IMR-90 (cell line): ENCODE measurements around the gene TREML2. TPM values are rescaled to one million over a fixed set of nuclear protein-coding genes. Genes with fewer than 3 reads are reported as not detected.

Experiments
- ATAC-seq: fragments of 200-7000 bp; cut with Tn5 transposase; 2 replicates; pipeline ENCODE4 v1.9.1; 2020; ENCODE audit warnings: low read depth, mild to moderate bottlenecking, moderate library complexity
- BruUV-seq: library from RNA; stranded (reverse); fragments of 400-500 nt; replicated peaks from 2 replicates; lab custom pipeline; 2021; lab: Mats Ljungman, UMichigan
- CTCF ChIA-PET: fragments of 300-600 bp; formaldehyde crosslinking; extraction: SDS; loops from one replicate; lab custom pipeline; 2021; ENCODE audit warnings: antibody characterized with exemption; lab: Yijun Ruan, JAX
- POLR2A ChIA-PET: fragments of 300-600 bp; sonication (Branson Sonifier 250); formaldehyde crosslinking; loops from one replicate; lab custom pipeline; 2022; ENCODE audit warnings: antibody characterized with exemption; ENCODE audit not compliant: unreplicated experiment; lab: Charles Lee
- DNase-seq: peaks from one replicate; pipeline ENCODE4 v3.0.0; 2013
- H2AFZ ChIP-seq: replicated peaks from 2 replicates; pipeline ENCODE3; 2013; ENCODE audit warnings: low read length, mild to moderate bottlenecking; ENCODE audit not compliant: poor library complexity
- H2AK5ac ChIP-seq: 2 replicates; pipeline ENCODE4 v1.6.1; 2013; ENCODE audit warnings: low read depth, low read length, inconsistent platforms
- H2AK9ac ChIP-seq: replicated peaks from 2 replicates; pipeline ENCODE3; 2013; ENCODE audit warnings: mild to moderate bottlenecking, low read depth, low read length, moderate library complexity; ENCODE audit not compliant: poor library complexity
- H2BK120ac ChIP-seq: 2 replicates; pipeline ENCODE4 v1.6.1; 2013; ENCODE audit warnings: low read depth, low read length, inconsistent platforms
- H2BK15ac ChIP-seq: 3 replicates; pipeline ENCODE4 v1.6.1; 2013; ENCODE audit warnings: low read depth, low read length, inconsistent platforms
- H2BK20ac ChIP-seq: 2 replicates; pipeline ENCODE4 v1.6.1; 2013; ENCODE audit warnings: low read depth, mild to moderate bottlenecking, inconsistent platforms, low read length, moderate library complexity
- H2BK5ac ChIP-seq: 2 replicates; pipeline ENCODE4 v1.6.1; 2013; ENCODE audit warnings: mild to moderate bottlenecking, low read depth, low read length, inconsistent platforms; ENCODE audit not compliant: poor library complexity, severe bottlenecking
- H3K14ac ChIP-seq: replicated peaks from 2 replicates; pipeline ENCODE4 v1.6.1; 2013; ENCODE audit warnings: low read depth, low read length, inconsistent platforms
- H3K18ac ChIP-seq: 2 replicates; pipeline ENCODE4 v1.6.1; 2013; ENCODE audit warnings: low read depth, low read length, control low read depth
- H3K23ac ChIP-seq: 2 replicates; pipeline ENCODE4 v1.6.1; 2013; ENCODE audit warnings: low read depth, low read length, inconsistent platforms
- H3K27ac ChIP-seq: 2 replicates; pipeline ENCODE4 v1.5.1; 2013; ENCODE audit warnings: mild to moderate bottlenecking, control low read depth, low read length; ENCODE audit not compliant: insufficient read depth
- H3K27me3 ChIP-seq: 2 replicates; pipeline ENCODE4 v1.6.1; 2013; ENCODE audit warnings: low read length; ENCODE audit not compliant: control insufficient read depth, insufficient read depth
- H3K36me3 ChIP-seq: 2 replicates; pipeline ENCODE4 v1.6.1; 2013; ENCODE audit warnings: low read length, mixed read lengths; ENCODE audit not compliant: control insufficient read depth, insufficient read depth
- H3K4ac ChIP-seq: 2 replicates; pipeline ENCODE4 v1.6.1; 2013; ENCODE audit warnings: low read depth, low read length, inconsistent platforms
- H3K4me1 ChIP-seq: 2 replicates; pipeline ENCODE4 v1.6.1; 2013; ENCODE audit warnings: low read length, mixed read lengths; ENCODE audit not compliant: control insufficient read depth, insufficient read depth
- H3K4me2 ChIP-seq: 2 replicates; pipeline ENCODE4 v1.6.1; 2013; ENCODE audit warnings: low read depth, mild to moderate bottlenecking, control low read depth, low read length, moderate library complexity
- H3K4me3 ChIP-seq: 2 replicates; pipeline ENCODE4 v1.5.1; 2013; ENCODE audit warnings: low read depth, mild to moderate bottlenecking, control low read depth, low read length, moderate library complexity; ENCODE audit not compliant: insufficient read depth
- H3K56ac ChIP-seq: 2 replicates; pipeline ENCODE4 v1.6.1; 2013; ENCODE audit warnings: low read length, inconsistent platforms; ENCODE audit not compliant: insufficient read depth; ENCODE audit errors: extremely low read depth
- H3K79me1 ChIP-seq, 2 experiments: 2 replicates each; pipeline ENCODE4 v1.6.1; 2013; ENCODE audit warnings: low read length in 2 of 2, inconsistent platforms in 1 of 2, low read depth in 1 of 2
- H3K9ac ChIP-seq: 2 replicates; pipeline ENCODE4 v1.6.1; 2013; ENCODE audit warnings: low read depth, low read length, control low read depth
- H3K9me1 ChIP-seq: 2 replicates; pipeline ENCODE4 v1.6.1; 2013; ENCODE audit warnings: low read length, inconsistent platforms; ENCODE audit not compliant: insufficient read depth
- H3K9me3 ChIP-seq: 2 replicates; pipeline ENCODE4 v1.6.1; 2013; ENCODE audit warnings: low read length; ENCODE audit not compliant: control insufficient read depth, insufficient read depth
- H4K20me1 ChIP-seq: 2 replicates; pipeline ENCODE4 v1.6.1; 2013; ENCODE audit warnings: low read length, inconsistent platforms; ENCODE audit not compliant: insufficient read depth
- H4K5ac ChIP-seq: 2 replicates; pipeline ENCODE4 v1.6.1; 2013; ENCODE audit warnings: mild to moderate bottlenecking, low read depth, low read length, control low read depth
- H4K8ac ChIP-seq, 2 experiments: 2 replicates each; pipeline ENCODE4 v1.6.1; 2013; ENCODE audit warnings: low read depth in 2 of 2, low read length in 2 of 2, control low read depth in 1 of 2, inconsistent platforms in 1 of 2
- H4K91ac ChIP-seq: 2 replicates; pipeline ENCODE4 v1.6.1; 2013; ENCODE audit warnings: low read depth, low read length, inconsistent platforms; ENCODE audit not compliant: insufficient read depth
- BHLHE40 ChIP-seq: fragments of 150-350 bp; IDR thresholded peaks from 2 replicates; pipeline ENCODE4 v1.6.1; 2016; ENCODE audit warnings: mild to moderate bottlenecking, low read depth, low read length
- CEBPB ChIP-seq: IDR thresholded peaks from 2 replicates; pipeline ENCODE4 v1.6.1; 2012; ENCODE audit warnings: low read depth, low read length, improper control_type of control experiment
- CHD1 ChIP-seq: IDR thresholded peaks from 2 replicates; pipeline ENCODE4 v1.6.1; 2012; ENCODE audit warnings: low read depth, low read length, improper control_type of control experiment
- FOS ChIP-seq: fragments of 150-350 bp; IDR thresholded peaks from 2 replicates; pipeline ENCODE4 v1.6.1; 2016; ENCODE audit warnings: low read depth, low read length
- MAFK ChIP-seq: IDR thresholded peaks from 2 replicates; pipeline ENCODE4 v1.6.1; 2012; ENCODE audit warnings: low read depth, low read length, improper control_type of control experiment
- MAZ ChIP-seq: IDR thresholded peaks from 2 replicates; pipeline ENCODE4 v1.6.1; 2012; ENCODE audit warnings: low read depth, mild to moderate bottlenecking, low read length, improper control_type of control experiment, moderate library complexity, borderline replicate concordance
- MXI1 ChIP-seq: IDR thresholded peaks from 2 replicates; pipeline ENCODE4 v1.6.1; 2012; ENCODE audit warnings: low read depth, mild to moderate bottlenecking, low read length, moderate library complexity, borderline replicate concordance
- NFE2L2 ChIP-seq: fragments of 150-350 bp; IDR thresholded peaks from 2 replicates; pipeline ENCODE4 v1.6.1; 2016; ENCODE audit warnings: low read depth, mild to moderate bottlenecking, low read length
- POLR2A ChIP-seq: IDR thresholded peaks from 2 replicates; pipeline ENCODE4 v1.6.1; 2012; ENCODE audit warnings: mild to moderate bottlenecking, low read depth, low read length
- RAD21 ChIP-seq: IDR thresholded peaks from 2 replicates; pipeline ENCODE4 v1.6.1; 2012; ENCODE audit warnings: low read length, improper control_type of control experiment
- RCOR1 ChIP-seq: IDR thresholded peaks from 2 replicates; pipeline ENCODE4 v1.6.1; 2012; ENCODE audit warnings: mild to moderate bottlenecking, low read length, improper control_type of control experiment; ENCODE audit not compliant: insufficient replicate concordance
- RFX5 ChIP-seq: IDR thresholded peaks from 2 replicates; pipeline ENCODE4 v1.8.0; 2012; ENCODE audit warnings: low read depth, mild to moderate bottlenecking, low read length, moderate library complexity
- SMC3 ChIP-seq: fragments of 150-350 bp; IDR thresholded peaks from 2 replicates; pipeline ENCODE4 v1.6.1; 2016; ENCODE audit warnings: low read depth, mild to moderate bottlenecking, antibody characterized with exemption, low read length, moderate library complexity
- USF2 ChIP-seq: fragments of 150-350 bp; IDR thresholded peaks from 2 replicates; pipeline ENCODE4 v1.6.1; 2017; ENCODE audit warnings: mild to moderate bottlenecking, antibody characterized with exemption, low read length, low read depth
- WGBS, 2 experiments: methylation state at CpG; one replicate each; pipeline versions ENCODE4 v1.1.5 to v1.1.7; 2013; ENCODE audit warnings: missing lambda C conversion rate in 2 of 2; ENCODE audit not compliant: insufficient read length in 1 of 2; ENCODE audit errors: extremely low coverage in 2 of 2; 5-methylcytosine and 5-hydroxymethylcytosine counted together
- dilution Hi-C: fragments of 300-500 bp; cut with HindIII; formaldehyde crosslinking; loops from one replicate; pipeline ENCODE4 v1.14.3; 2018; ENCODE audit warnings: low sequenced_read_pairs; ENCODE audit not compliant: unreplicated experiment
- in situ Hi-C: fragments of 300-500 bp; cut with MboI; formaldehyde crosslinking; loops from 3 replicates; pipeline ENCODE4 v1.14.3; 2019; ENCODE audit warnings: low sequenced_read_pairs, inconsistent platforms, mixed read lengths
- intact Hi-C: fragments of 100-400 bp; cut with micrococcal nuclease; formaldehyde crosslinking; loops from 2 replicates; pipeline ENCODE4 v1.10.0; 2022
- polyA plus RNA-seq, 3 experiments: library from polyadenylated mRNA; depleted of rRNA; stranded (reverse); fragments of >200 nt; gene quantifications; 2 replicates each; pipeline ENCODE4 v1.2.3, GENCODE V29; 2012; ENCODE audit warnings: low replicate concordance in 1 of 3
- total RNA-seq: library from RNA; depleted of rRNA; stranded (reverse); fragments of >200 nt; gene quantifications from 2 replicates; pipeline ENCODE4 v1.2.3, GENCODE V29; 2012
- TF ChIP-seq, protein P1 (sequence below): conservative IDR thresholded peaks from 2 replicates; pipeline ENCODE4 v1.5.1; 2012; ENCODE audit warnings: mild to moderate bottlenecking, low read depth, low read length, improper control_type of control experiment
- TF ChIP-seq, protein P2 (sequence below): fragments of 150-350 bp; IDR thresholded peaks from 2 replicates; pipeline ENCODE4 v1.6.1; 2016; ENCODE audit warnings: low read depth, mild to moderate bottlenecking, low read length, moderate library complexity, borderline replicate concordance

The TREML2 gene
- total and polyA plus RNA-seq, 2 of the 4 experiments (the other 2 are of a cell fraction), result not detected

- H2AFZ ChIP-seq, result no peak overlapping the region
- TF ChIP-seq, protein P1, sequence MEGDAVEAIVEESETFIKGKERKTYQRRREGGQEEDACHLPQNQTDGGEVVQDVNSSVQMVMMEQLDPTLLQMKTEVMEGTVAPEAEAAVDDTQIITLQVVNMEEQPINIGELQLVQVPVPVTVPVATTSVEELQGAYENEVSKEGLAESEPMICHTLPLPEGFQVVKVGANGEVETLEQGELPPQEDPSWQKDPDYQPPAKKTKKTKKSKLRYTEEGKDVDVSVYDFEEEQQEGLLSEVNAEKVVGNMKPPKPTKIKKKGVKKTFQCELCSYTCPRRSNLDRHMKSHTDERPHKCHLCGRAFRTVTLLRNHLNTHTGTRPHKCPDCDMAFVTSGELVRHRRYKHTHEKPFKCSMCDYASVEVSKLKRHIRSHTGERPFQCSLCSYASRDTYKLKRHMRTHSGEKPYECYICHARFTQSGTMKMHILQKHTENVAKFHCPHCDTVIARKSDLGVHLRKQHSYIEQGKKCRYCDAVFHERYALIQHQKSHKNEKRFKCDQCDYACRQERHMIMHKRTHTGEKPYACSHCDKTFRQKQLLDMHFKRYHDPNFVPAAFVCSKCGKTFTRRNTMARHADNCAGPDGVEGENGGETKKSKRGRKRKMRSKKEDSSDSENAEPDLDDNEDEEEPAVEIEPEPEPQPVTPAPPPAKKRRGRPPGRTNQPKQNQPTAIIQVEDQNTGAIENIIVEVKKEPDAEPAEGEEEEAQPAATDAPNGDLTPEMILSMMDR, result no peak
- no peak for TF ChIP-seq MXI1
- TF ChIP-seq FOS, result no peak
- no peak for TF ChIP-seq NFE2L2
- no peak for TF ChIP-seq BHLHE40
- TF ChIP-seq RFX5, result no peak
- no peak for TF ChIP-seq USF2
- TF ChIP-seq CHD1, result no peak
- no peak for TF ChIP-seq RCOR1
- TF ChIP-seq, protein P2, sequence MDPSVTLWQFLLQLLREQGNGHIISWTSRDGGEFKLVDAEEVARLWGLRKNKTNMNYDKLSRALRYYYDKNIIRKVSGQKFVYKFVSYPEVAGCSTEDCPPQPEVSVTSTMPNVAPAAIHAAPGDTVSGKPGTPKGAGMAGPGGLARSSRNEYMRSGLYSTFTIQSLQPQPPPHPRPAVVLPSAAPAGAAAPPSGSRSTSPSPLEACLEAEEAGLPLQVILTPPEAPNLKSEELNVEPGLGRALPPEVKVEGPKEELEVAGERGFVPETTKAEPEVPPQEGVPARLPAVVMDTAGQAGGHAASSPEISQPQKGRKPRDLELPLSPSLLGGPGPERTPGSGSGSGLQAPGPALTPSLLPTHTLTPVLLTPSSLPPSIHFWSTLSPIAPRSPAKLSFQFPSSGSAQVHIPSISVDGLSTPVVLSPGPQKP, result no peak
- TF ChIP-seq POLR2A, result no peak
- TF ChIP-seq SMC3, result no peak
- TF ChIP-seq MAFK, result no peak
- TF ChIP-seq CEBPB, result no peak
- no peak for TF ChIP-seq MAZ
- no peak for TF ChIP-seq RAD21
- in situ Hi-C loops (no loop called here), intact Hi-C loops (no loop called here), dilution Hi-C loops (no loop called here)
- WGBS, 2 experiments, result no CpG with 5 or more reads among the region's 3 CpGs
- H3K4me3 ChIP-seq, result no peak overlapping the region
- no peak overlapping the region for H4K8ac ChIP-seq
- no peaks in the 10 kb centered on the region for H3K79me1 ChIP-seq
- POLR2A ChIA-PET, result no interaction called here
- peaks cover 6% of the 10 kb centered on the region; the same call in 1 of the 2 replicates for H3K4me1 ChIP-seq
- BruUV-seq, result no TSS peak
- H3K27me3 ChIP-seq, result peaks cover 5% of the 10 kb centered on the region
- H2AK9ac ChIP-seq, result no peak overlapping the region
- H3K56ac ChIP-seq, result no peak overlapping the region
- H4K20me1 ChIP-seq, result no peaks in the 10 kb centered on the region
- H2BK15ac ChIP-seq, result no peak overlapping the region
- DNase-seq, result no peak
- no peak overlapping the region for H3K14ac ChIP-seq
- no peak overlapping the region for H3K4ac ChIP-seq
- H2BK5ac ChIP-seq, result no peak overlapping the region
- H3K18ac ChIP-seq, result no peak overlapping the region
- H4K5ac ChIP-seq, result no peak overlapping the region
- no peak for ATAC-seq
- no peak overlapping the region for H4K91ac ChIP-seq
- H2AK5ac ChIP-seq, result no peak overlapping the region
- CTCF ChIA-PET, result interaction anchor here (0.7 kb wide), 1 partner anchor 49 kb away, joined by 3 read pairs; no protein-coding TSS in a partner anchor
- H3K36me3 ChIP-seq, result no peaks in the 10 kb centered on the region
- no peak overlapping the region for H3K23ac ChIP-seq
- no peak overlapping the region for H3K4me2 ChIP-seq
- H2BK20ac ChIP-seq, result no peak overlapping the region
- H3K9ac ChIP-seq, result no peak overlapping the region
- H2BK120ac ChIP-seq, result no peak overlapping the region
- H3K27ac ChIP-seq, result no peak overlapping the region
- H3K9me3 ChIP-seq, result no peaks in the 10 kb centered on the region
- H3K9me1 ChIP-seq, result no peaks in the 10 kb centered on the region
Measured at GRCh38 chr6:41160933-41161332, 40.0 kb downstream of the TREML2 start.
